Stimulated activated CD4-positive, alpha-beta T cell treated with anti-CD3 and anti-CD28 coated beads, Interleukin-1b, Interleukin-23, amount 100 ng/mL, for 48 hours (primary cell): ENCODE measurements around the gene AIFM3.

Experiments
- DNase-seq: peaks from one replicate; pipeline ENCODE4 v3.0.0-alpha.2; 2020

Gene AIFM3

GRCh38 chr22:21029486-21030025 is 62.5 kb downstream of the AIFM3 start:
- no peak for DNase-seq

GRCh38 chr22:21030032-21030431 is 63.0 kb downstream of the AIFM3 start:
- DNase-seq, result no peak
